HepG2 (cell line): Measurements from ENCODE around the gene PDE9A.

Experiments
- EZH2 ChIP-seq: conservative IDR thresholded peaks from 2 replicates; pipeline ENCODE4 v1.6.1; 2012; ENCODE audit warnings: mild to moderate bottlenecking, low read depth, low read length, moderate library complexity
- ZNF614 ChIP-seq: IDR thresholded peaks from 2 replicates; pipeline ENCODE4 v1.6.1; 2018; ENCODE audit warnings: missing biosample characterization, missing genetic modification reagents, inconsistent platforms, borderline replicate concordance
- TF ChIP-seq, protein P1 (sequence below): sonication (generic); formaldehyde crosslinking; IDR thresholded peaks from 2 replicates; pipeline ENCODE4 v1.5.1; 2020; ENCODE audit warnings: missing genetic modification reagents, mild to moderate bottlenecking, borderline replicate concordance

DNA sequence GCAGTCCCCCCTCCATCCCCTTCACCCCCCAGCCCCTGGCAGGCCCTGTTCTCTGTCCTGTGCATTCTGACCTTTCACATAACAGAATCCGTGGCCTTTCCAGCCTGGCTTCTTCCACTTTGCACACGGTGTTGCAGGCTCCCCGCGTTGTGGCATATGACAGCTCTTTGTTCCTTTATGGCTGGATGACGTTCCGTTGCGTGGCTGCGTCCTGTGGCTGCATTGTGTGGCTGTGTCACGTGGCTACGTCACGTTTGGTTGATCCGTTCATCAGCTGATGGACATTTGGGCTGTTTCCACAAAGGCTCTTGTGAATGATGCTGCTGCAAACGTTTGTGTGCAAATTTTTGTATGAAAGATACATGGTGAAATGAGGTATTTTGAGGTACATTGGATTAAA is 53.3 kb downstream of the PDE9A start:
- TF ChIP-seq, protein P1, sequence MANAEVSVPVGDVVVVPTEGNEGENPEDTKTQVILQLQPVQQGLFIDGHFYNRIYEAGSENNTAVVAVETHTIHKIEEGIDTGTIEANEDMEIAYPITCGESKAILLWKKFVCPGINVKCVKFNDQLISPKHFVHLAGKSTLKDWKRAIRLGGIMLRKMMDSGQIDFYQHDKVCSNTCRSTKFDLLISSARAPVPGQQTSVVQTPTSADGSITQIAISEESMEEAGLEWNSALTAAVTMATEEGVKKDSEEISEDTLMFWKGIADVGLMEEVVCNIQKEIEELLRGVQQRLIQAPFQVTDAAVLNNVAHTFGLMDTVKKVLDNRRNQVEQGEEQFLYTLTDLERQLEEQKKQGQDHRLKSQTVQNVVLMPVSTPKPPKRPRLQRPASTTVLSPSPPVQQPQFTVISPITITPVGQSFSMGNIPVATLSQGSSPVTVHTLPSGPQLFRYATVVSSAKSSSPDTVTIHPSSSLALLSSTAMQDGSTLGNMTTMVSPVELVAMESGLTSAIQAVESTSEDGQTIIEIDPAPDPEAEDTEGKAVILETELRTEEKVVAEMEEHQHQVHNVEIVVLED, result no peak
- no peak for TF ChIP-seq EZH2
- no peak for TF ChIP-seq ZNF614 (CRISPR knock-in tag)
